Naive thymus-derived CD4-positive, alpha-beta T cell (primary cell): ENCODE data around the gene ANKRD37. TPM values are rescaled to one million over a fixed set of nuclear protein-coding genes. Genes with fewer than 3 reads are reported as not detected.
A peak's percentile ranks its signal among the peaks of the same experiment; 100 is the strongest.

Source experiments
- ATAC-seq: fragments of 150-1000 bp; cut with Tn5 transposase; 2 replicates; pipeline ENCODE4 v1.10.0; 2021; ENCODE audit warnings: mild to moderate bottlenecking, moderate library complexity
- CTCF ChIA-PET: fragments of 350-600 bp; sonication (Branson Sonifier 250); formaldehyde crosslinking; loops from one replicate; lab custom pipeline; 2021; ENCODE audit warnings: antibody characterized with exemption; lab: Charles Lee
- POLR2A ChIA-PET: fragments of 350-600 bp; sonication (Branson Sonifier 250); formaldehyde crosslinking; loops from one replicate; lab custom pipeline; 2021; ENCODE audit warnings: antibody characterized with exemption, inconsistent platforms; lab: Charles Lee
- DNase-seq, 9 donors: peaks; one replicate each; pipeline versions ENCODE4 v3.0.0 to v3.0.0-alpha.2; 2020 to 2022; ENCODE audit warnings: mixed read lengths in 1 of 9
- H3K27ac ChIP-seq: one replicate; pipeline ENCODE4 v1.7.0; 2013; ENCODE audit warnings: mild to moderate bottlenecking, low read depth, low read length, moderate library complexity
- H3K27me3 ChIP-seq, 2 donors: one replicate each; pipeline ENCODE4 v1.7.0; 2013; ENCODE audit warnings: low read length in 2 of 2, mild to moderate bottlenecking in 2 of 2, moderate library complexity in 2 of 2; ENCODE audit not compliant: control insufficient read depth in 2 of 2, insufficient read depth in 2 of 2
- H3K36me3 ChIP-seq, 3 experiments: 1 replicate in 2 of 3; 2 replicates in 1 of 3; pipeline ENCODE4 v1.7.0; 2013; ENCODE audit warnings: low read length in 3 of 3, mild to moderate bottlenecking in 3 of 3, moderate library complexity in 1 of 3; ENCODE audit not compliant: insufficient read depth in 3 of 3, control insufficient read depth in 2 of 3
- H3K4me1 ChIP-seq, 2 donors: one replicate each; pipeline ENCODE4 v1.7.0; 2013; ENCODE audit warnings: low read length in 2 of 2, mild to moderate bottlenecking in 2 of 2, moderate library complexity in 1 of 2; ENCODE audit not compliant: control insufficient read depth in 2 of 2, insufficient read depth in 2 of 2
- H3K4me3 ChIP-seq: 2 replicates; pipeline ENCODE4 v1.7.0; 2013; ENCODE audit warnings: mild to moderate bottlenecking, low read length
- H3K9me3 ChIP-seq, 3 experiments: 1 replicate in 2 of 3; 2 replicates in 1 of 3; pipeline ENCODE4 v1.7.0; 2013; ENCODE audit warnings: low read length in 3 of 3; ENCODE audit not compliant: control insufficient read depth in 2 of 3
- H3K27ac Mint-ChIP-seq, 9 donors: one replicate each; pipeline ENCODE4 v1.8.0; 2020 to 2022; ENCODE audit warnings: mixed read lengths in 9 of 9, mild to moderate bottlenecking in 8 of 9, moderate library complexity in 5 of 9, inconsistent platforms in 2 of 9
- H3K27me3 Mint-ChIP-seq, 5 donors: one replicate each; pipeline ENCODE4 v1.8.0; 2021 to 2022; ENCODE audit warnings: mixed read lengths in 5 of 5, mild to moderate bottlenecking in 1 of 5
- H3K36me3 Mint-ChIP-seq, 5 donors: one replicate each; pipeline ENCODE4 v1.8.0; 2020 to 2022; ENCODE audit warnings: mixed read lengths in 5 of 5, mild to moderate bottlenecking in 3 of 5, inconsistent platforms in 1 of 5
- H3K4me1 Mint-ChIP-seq, 7 donors: one replicate each; pipeline ENCODE4 v1.8.0; 2020 to 2022; ENCODE audit warnings: mixed read lengths in 7 of 7, mild to moderate bottlenecking in 3 of 7, inconsistent platforms in 1 of 7
- H3K4me3 Mint-ChIP-seq, 10 donors: one replicate each; pipeline ENCODE4 v1.8.0; 2020 to 2022; ENCODE audit warnings: mild to moderate bottlenecking in 10 of 10, mixed read lengths in 10 of 10, moderate library complexity in 6 of 10, inconsistent platforms in 2 of 10
- H3K9me3 Mint-ChIP-seq, 11 donors: one replicate each; pipeline ENCODE4 v1.8.0; 2020 to 2022; ENCODE audit warnings: mixed read lengths in 11 of 11, mild to moderate bottlenecking in 4 of 11, inconsistent platforms in 1 of 11, moderate library complexity in 1 of 11
- intact Hi-C, 2 donors: fragments of 100-400 bp; cut with micrococcal nuclease; formaldehyde crosslinking; loops; one replicate each; pipeline ENCODE4 v1.15.1; 2023
- polyA plus RNA-seq, 2 donors: library from polyadenylated mRNA; unstranded; fragments of 300-500 nt; fragmentation: Illumina TruSeq; gene quantifications; one replicate each; pipeline ENCODE4 v1.2.3, GENCODE V29; 2021
- total RNA-seq, 6 experiments: library from RNA in 5 of 6; stranded (reverse) in 5 of 6; gene quantifications; 1 replicate in 5 of 6; 2 replicates in 1 of 6; pipeline ENCODE4 v1.2.3 and lab custom pipeline; 2021 to 2026

The ANKRD37 gene
- total and polyA plus RNA-seq, 7 experiments from 2014 or later, result 3.2 to 18.6 (median 8.5) TPM

GRCh38 chr4:185405296-185405999 is 8.8 kb downstream of the ANKRD37 start:
- H3K27ac Mint-ChIP-seq, result no peak overlapping the region

GRCh38 chr4:185408432-185408831 is 11.8 kb downstream of the ANKRD37 start:
- ATAC-seq (no peak), DNase-seq (no peak)
- H3K9me3 ChIP-seq, result no peaks in the 10 kb centered on the region
- Mint-ChIP-seq H3K36me3 (peaks cover 4 to 31% (median 22%) of the 10 kb centered on the region in 5 donors), H3K4me3 (no peak overlapping the region), H3K4me1 (peaks cover 0 to 4% (median 0%) of the 10 kb centered on the region in 7 donors), H3K27me3 (no peaks in the 10 kb centered on the region), H3K9me3 (peaks cover 0 to 3% (median 0%) of the 10 kb centered on the region in 11 donors), H3K27ac (no peak overlapping the region)
- H3K27ac ChIP-seq, result no peak overlapping the region
- no peaks in the 10 kb centered on the region for H3K27me3 ChIP-seq
- CTCF ChIA-PET, result no interaction called here
- intact Hi-C loops, result no loop called here
- POLR2A ChIA-PET, result no interaction called here
- peaks cover 0 to 20% (median 0%) of the 10 kb centered on the region in 3 experiments for H3K36me3 ChIP-seq
- H3K4me1 ChIP-seq, result no peaks in the 10 kb centered on the region
- no peak overlapping the region for H3K4me3 ChIP-seq

More at GRCh38 chr4:185405296-185405999, 8.8 kb downstream of the ANKRD37 start:
- H3K9me3 Mint-ChIP-seq, result peaks cover 0 to 3% (median 0%) of the 10 kb centered on the region in 11 donors
- no peak overlapping the region for H3K27ac ChIP-seq
- ATAC-seq, result peak; percentile 31
- CTCF ChIA-PET, result interaction anchor here (0.6 kb wide), 1 partner anchor 659 kb away, joined by 5 read pairs; no protein-coding TSS in a partner anchor
- H3K36me3 Mint-ChIP-seq, result peaks cover 4 to 33% (median 21%) of the 10 kb centered on the region in 5 donors
- H3K36me3 ChIP-seq, result peaks cover 0 to 33% (median 0%) of the 10 kb centered on the region in 3 experiments
- H3K4me1 ChIP-seq, result no peaks in the 10 kb centered on the region
- DNase-seq, result no peak
- intact Hi-C loops, result no loop called here
- no peak overlapping the region for H3K4me3 Mint-ChIP-seq
- POLR2A ChIA-PET, result interaction anchor here (1.1 to 1.6 kb wide), 2 partner anchors 9 to 19 kb away, joined by 3 to 7 read pairs; partner anchors contain the start of genes ANKRD37 and LRP2BP
- no peaks in the 10 kb centered on the region for H3K27me3 ChIP-seq
- H3K9me3 ChIP-seq, result no peaks in the 10 kb centered on the region
- no peaks in the 10 kb centered on the region for H3K27me3 Mint-ChIP-seq
- H3K4me3 ChIP-seq, result no peak overlapping the region
- peaks cover 0 to 13% (median 0%) of the 10 kb centered on the region in 7 donors for H3K4me1 Mint-ChIP-seq

DNA sequence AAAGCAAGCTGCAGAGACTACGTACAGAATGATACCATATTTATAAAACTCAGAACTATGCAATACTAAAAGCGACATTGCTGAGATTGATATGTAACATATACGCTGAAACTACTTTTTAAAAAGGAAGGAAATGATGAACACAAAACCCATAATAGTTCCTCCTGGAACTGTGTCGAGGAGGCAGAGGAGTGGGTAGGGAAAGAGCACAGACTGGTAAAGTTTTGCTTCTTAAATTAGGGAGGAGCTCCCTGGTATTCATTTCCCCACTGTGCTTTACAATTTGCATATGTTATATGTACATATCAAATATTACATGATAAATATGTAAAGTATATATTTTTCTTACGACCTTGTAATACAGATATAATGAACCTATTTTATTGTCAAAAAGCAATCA is 15.2 kb downstream of the ANKRD37 start:
- Histone ChIP-seq H3K27ac (no peak overlapping the region), H3K36me3 (peaks cover 0 to 25% (median 8%) of the 10 kb centered on the region in 3 experiments), H3K9me3 (no peaks in the 10 kb centered on the region), H3K4me3 (no peak overlapping the region), H3K27me3 (no peaks in the 10 kb centered on the region), H3K4me1 (no peaks in the 10 kb centered on the region)
- peaks cover 0 to 3% (median 0%) of the 10 kb centered on the region in 11 donors for H3K9me3 Mint-ChIP-seq
- H3K4me1 Mint-ChIP-seq, result peaks cover 0 to 4% (median 0%) of the 10 kb centered on the region in 7 donors
- CTCF ChIA-PET, result no interaction called here
- no peak overlapping the region for H3K4me3 Mint-ChIP-seq
- no peaks in the 10 kb centered on the region for H3K27me3 Mint-ChIP-seq
- POLR2A ChIA-PET, result interaction anchor here (1.0 kb wide), 1 partner anchor 14 kb away, joined by 4 read pairs; the partner anchor contains the start of gene UFSP2
- no peak for DNase-seq
- H3K36me3 Mint-ChIP-seq, result peaks cover 4 to 35% (median 20%) of the 10 kb centered on the region in 5 donors
- no peak overlapping the region for H3K27ac Mint-ChIP-seq
- ATAC-seq, result no peak
- intact Hi-C loops, result no loop called here

GRCh38 chr4:185412412-185412811 is 15.8 kb downstream of the ANKRD37 start:
- Mint-ChIP-seq H3K36me3 (peaks cover 8 to 39% (median 25%) of the 10 kb centered on the region in 5 donors), H3K27me3 (no peaks in the 10 kb centered on the region), H3K4me1 (peaks cover 0 to 4% (median 4%) of the 10 kb centered on the region in 7 donors), H3K9me3 (peaks cover 0 to 3% (median 0%) of the 10 kb centered on the region in 11 donors), H3K27ac (no peak overlapping the region), H3K4me3 (no peak overlapping the region)
- DNase-seq (no peak), ATAC-seq (no peak)
- Histone ChIP-seq H3K36me3 (peaks cover 3 to 31% (median 8%) of the 10 kb centered on the region in 3 experiments), H3K4me1 (no peaks in the 10 kb centered on the region), H3K4me3 (no peak overlapping the region), H3K27ac (no peak overlapping the region), H3K27me3 (no peaks in the 10 kb centered on the region), H3K9me3 (no peaks in the 10 kb centered on the region)
- ChIA-PET CTCF (no interaction called here), POLR2A (interaction anchor here (1.0 kb wide), 1 partner anchor 13 kb away, joined by 4 read pairs; the partner anchor contains the start of gene UFSP2)
- intact Hi-C loops, result no loop called here

DNA sequence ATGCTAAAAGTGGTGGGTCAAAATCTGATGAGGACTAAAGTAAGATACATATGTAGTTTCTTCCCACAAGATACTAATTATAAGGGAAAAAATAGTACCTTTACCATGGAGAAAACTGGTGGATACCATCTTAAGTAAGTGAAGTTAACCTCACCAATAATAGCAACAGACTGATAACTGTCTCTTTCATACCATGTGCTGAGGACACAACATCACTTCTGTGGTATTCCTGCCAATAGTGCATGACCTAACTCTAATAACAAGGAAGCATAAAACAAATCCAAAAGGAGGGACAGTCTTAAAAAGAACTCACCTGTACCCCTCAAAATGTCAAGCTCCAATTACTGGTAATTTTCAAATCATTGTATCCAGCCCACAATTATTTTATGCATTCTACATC is 20.3 kb downstream of the ANKRD37 start:
- CTCF ChIA-PET, result no interaction called here
- H3K27ac ChIP-seq, result no peak overlapping the region
- POLR2A ChIA-PET, result interaction anchor here (0.7 to 0.8 kb wide), 2 partner anchors 15 to 1015 kb away, joined by 3 read pairs; no protein-coding TSS in a partner anchor
- Mint-ChIP-seq H3K9me3 (no peaks in the 10 kb centered on the region), H3K4me1 (peaks cover 3 to 22% (median 13%) of the 10 kb centered on the region in 7 donors), H3K27ac (peak overlapping the region in 1 of 9 donors; percentile 6), H3K4me3 (no peak overlapping the region), H3K36me3 (peaks cover 18 to 44% (median 28%) of the 10 kb centered on the region in 5 donors), H3K27me3 (no peaks in the 10 kb centered on the region)
- H3K9me3 ChIP-seq, result no peaks in the 10 kb centered on the region
- peaks cover 4 to 41% (median 14%) of the 10 kb centered on the region in 3 experiments for H3K36me3 ChIP-seq
- DNase-seq (no peak), ATAC-seq (no peak)
- H3K4me1 ChIP-seq, result no peaks in the 10 kb centered on the region
- intact Hi-C loops, result no loop called here
- no peak overlapping the region for H3K4me3 ChIP-seq
- no peaks in the 10 kb centered on the region for H3K27me3 ChIP-seq

- peaks cover 16 to 18% of the 10 kb centered on the region in 2 donors for H3K4me1 ChIP-seq
- Mint-ChIP-seq H3K36me3 (peaks cover 19 to 28% (median 26%) of the 10 kb centered on the region in 5 donors), H3K4me3 (no peak overlapping the region), H3K4me1 (peaks cover 26 to 51% (median 45%) of the 10 kb centered on the region in 7 donors), H3K27ac (peak overlapping the region in 2 of 9 donors; percentile 1 to 12), H3K9me3 (peaks cover 0 to 2% (median 0%) of the 10 kb centered on the region in 11 donors), H3K27me3 (no peaks in the 10 kb centered on the region)
- H3K36me3 ChIP-seq, result peaks cover 4 to 29% (median 7%) of the 10 kb centered on the region in 3 experiments
- H3K27ac ChIP-seq, result no peak overlapping the region
- no peaks in the 10 kb centered on the region for H3K9me3 ChIP-seq
- CTCF ChIA-PET, result no interaction called here
- ATAC-seq (no peak), DNase-seq (no peak)
- POLR2A ChIA-PET, result interaction anchor here (0.9 kb wide), 1 partner anchor 79 kb away, joined by 3 read pairs; no protein-coding TSS in a partner anchor
- H3K27me3 ChIP-seq, result no peaks in the 10 kb centered on the region
- intact Hi-C loops, result loop anchor here (10.0 kb wide), 3 partner anchors 773 to 1917 kb away; partner anchors contain the start of genes CYP4V2 (in 1 of the 2) and ING2 (in 1 of the 2)
- no peak overlapping the region for H3K4me3 ChIP-seq
These were observed 24.9 kb downstream of the ANKRD37 start for GRCh38 chr4:185421366-185422124.
